ENCODE measurements around the gene PHACTR3.

GRCh38 chr20:59753836-59754235, 149.5 kb downstream of the PHACTR3 start:
- TF ChIP-seq CTCF (conservative IDR thresholded peaks at IDR 0.05) (no peak), ZFX (IDR thresholded peaks at IDR 0.05) (no peak)

All from C4-2B (cell line).